Stimulated activated CD4-positive, alpha-beta T cell treated with anti-CD3 and anti-CD28 coated beads, Interleukin-15, amount 100 ng/mL, for 1 hour (primary cell): ENCODE measurements around the gene CDKN1C.

Experiments used
- DNase-seq, 2 donors: peaks; one replicate each; pipeline ENCODE4 v3.0.0-alpha.2; 2020; ENCODE audit warnings: low read depth in 1 of 2, low spot score in 1 of 2

Gene CDKN1C

DNA sequence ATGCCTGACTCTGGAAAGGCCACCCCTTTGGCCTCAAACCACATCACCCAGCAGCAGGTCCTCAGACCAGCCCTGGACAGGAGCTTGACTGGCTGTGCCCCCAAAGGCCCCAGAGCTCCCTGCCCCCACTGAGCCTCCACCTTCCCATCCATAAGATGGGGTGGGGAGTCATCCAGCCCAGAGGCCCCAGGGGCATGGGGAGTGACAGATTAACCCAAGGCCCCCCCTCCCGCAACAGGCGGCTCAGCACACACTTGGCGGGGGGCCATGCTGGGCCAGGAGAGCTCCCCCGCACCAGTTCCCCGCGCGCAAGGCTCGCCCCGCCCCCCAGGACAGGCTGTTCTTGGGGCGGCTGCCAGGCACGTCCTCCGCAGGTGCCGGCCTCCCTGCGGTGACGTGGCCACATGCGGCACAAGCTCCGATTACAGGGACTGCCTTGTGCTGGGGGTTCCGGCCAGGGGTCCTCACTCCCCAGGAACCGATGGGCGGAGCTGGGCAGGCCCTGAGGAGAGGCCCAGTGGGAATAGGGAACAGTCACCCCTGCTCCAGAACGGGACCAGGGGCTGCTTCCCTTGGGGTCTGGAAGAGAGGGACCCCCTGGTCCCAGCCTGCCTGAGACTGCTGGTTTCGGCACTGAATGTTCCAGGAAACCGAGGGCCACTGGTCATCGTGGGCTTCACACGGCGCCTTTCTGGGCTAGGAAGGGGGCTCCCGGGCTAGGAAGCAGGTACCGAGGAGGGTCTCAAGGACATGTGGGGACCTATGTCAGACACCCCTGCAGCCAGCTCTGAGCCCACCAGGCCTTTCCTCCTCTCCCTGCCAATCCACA lies 5.1 kb upstream of the CDKN1C start:
- DNase-seq, result no peak

GRCh38 chr11:2889362-2890273 lies 4.0 kb upstream of the CDKN1C start:
- DNase-seq, result no peak

DNA sequence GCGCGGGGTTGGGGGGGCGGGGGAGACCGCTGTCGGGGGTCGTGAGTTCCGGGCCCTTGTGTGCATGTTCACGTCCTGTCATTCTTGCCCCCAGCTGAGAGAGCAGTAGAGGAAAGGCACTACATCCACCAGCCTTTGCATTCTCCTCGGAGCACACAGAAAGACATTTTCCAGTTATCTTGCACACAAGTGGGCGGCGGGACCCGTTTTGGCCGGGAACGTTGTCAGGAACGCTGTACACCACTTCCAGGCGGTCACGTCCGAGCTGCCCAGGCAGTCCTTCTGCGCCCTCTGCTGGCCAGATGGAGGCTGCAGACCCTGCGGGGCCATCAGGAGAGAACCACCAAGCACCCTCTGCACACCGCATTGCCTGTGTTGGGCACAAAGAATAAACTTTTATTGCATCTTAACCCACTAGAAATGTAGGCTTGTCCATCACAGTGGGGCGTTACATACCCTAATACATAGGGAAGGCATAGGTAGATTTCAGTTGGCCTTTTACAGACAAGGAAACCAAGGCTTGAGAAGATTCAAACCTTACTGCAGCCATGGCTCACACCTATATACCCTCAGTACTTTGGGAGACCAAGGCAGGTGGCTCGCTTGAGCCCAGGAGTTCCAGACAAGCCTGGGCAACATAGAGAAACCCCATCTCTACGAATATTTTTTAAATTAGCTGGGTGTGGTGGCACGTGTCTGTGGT lies 2.8 kb upstream of the CDKN1C start:
- DNase-seq, result peak; percentile 73 to 79

- no peak for DNase-seq
Measured at GRCh38 chr11:2887515-2888195, 2.1 kb upstream of the CDKN1C start.

DNA sequence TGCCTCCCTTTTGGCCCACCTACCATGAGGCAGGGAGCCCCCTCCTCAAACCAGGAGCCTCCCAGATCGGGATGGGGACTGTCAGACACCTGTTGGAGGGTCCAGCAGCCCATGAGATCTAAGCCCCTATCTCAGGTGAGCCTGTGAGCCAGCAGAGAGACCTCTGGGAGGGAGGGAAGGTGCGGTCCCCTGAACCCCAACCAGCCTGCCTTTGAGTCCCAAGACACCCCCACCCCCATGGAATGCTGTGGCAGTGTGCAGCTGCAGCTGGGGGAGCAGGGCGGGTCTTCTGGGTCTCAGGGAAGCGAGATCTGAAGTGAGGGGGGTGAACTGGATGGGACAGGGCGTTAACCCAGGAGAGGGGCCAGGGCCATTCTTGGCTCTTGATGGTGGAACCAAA lies 1.4 kb upstream of the CDKN1C start:
- no peak for DNase-seq

GRCh38 chr11:2886191-2886894 lies 768 bp upstream of the CDKN1C start:
- DNase-seq, result no peak

- DNase-seq, result no peak
Measured at GRCh38 chr11:2885017-2885677, 428 bp downstream of the CDKN1C start.

GRCh38 chr11:2883979-2884815 lies 1.4 kb downstream of the CDKN1C start:
- DNase-seq, result no peak

DNA sequence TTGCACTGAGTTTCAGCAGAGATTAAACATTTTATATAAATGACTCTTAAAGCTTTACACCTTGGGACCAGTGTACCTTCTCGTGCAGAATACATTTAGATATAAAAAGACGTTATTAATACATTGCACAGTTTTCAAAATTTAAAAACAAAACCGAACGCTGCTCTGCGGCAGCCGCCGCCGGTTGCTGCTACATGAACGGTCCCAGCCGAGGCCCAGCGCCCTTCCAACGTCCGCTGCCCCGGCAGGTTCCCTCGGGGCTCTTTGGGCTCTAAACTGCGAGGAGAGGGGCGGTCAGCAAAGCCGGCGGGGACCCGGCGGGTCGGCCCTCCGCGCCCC lies 2.0 kb downstream of the CDKN1C start:
- no peak for DNase-seq

DNA sequence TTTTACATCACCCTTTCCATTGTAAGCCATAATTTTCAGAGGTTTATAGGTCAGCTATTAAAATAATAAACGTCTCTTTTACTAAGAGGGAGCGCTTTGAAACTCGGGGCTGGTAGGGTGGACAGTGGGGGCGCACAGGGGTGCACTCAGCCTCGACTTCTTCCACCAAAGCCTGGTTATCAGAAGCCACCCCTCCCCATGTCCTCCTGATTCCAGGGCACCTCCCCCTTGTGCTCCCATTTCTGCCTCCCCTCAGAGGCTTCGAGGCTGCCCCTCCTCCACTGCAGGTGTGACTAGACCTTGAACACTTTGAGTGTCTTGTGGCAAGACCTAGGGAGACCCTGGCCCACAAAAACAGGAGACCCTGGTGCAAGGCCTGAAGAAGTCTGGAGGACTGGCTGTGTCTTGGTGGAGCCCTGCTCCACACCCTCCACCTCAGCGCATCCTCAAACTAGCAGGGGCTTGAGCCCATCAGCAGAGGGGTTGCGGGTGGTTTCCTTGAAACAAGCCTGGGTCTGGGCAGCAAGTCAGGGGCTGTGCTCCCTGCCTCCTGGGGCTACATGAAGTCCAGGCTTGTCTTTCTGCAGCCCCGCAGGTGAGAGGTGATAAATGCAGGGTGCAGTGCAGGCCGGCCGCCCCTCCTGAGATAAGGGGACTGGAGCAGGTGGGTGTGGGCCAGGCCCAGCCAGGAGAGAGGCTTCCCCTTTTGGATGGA lies 3.0 kb downstream of the CDKN1C start:
- DNase-seq, result no peak

DNA sequence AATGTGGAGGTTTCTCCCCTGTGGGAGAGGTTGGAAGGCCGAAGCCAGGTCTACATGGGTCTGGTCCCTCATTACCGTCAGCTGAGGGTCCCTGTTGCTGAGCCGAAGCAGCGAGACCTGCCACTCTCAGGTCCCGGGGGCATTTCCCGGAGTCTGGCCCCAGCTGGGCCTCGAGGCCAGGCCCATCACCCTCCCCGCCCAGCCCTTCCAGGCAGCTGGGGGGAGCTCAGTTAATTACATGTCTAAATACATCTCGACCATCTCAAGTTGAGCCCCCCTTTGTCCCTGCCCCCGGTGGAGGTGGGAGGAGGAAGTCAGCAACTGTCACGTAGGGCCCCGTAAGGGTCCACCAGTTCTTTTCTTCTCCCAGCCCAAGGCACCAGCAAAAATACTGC lies 3.6 kb downstream of the CDKN1C start:
- no peak for DNase-seq

DNA sequence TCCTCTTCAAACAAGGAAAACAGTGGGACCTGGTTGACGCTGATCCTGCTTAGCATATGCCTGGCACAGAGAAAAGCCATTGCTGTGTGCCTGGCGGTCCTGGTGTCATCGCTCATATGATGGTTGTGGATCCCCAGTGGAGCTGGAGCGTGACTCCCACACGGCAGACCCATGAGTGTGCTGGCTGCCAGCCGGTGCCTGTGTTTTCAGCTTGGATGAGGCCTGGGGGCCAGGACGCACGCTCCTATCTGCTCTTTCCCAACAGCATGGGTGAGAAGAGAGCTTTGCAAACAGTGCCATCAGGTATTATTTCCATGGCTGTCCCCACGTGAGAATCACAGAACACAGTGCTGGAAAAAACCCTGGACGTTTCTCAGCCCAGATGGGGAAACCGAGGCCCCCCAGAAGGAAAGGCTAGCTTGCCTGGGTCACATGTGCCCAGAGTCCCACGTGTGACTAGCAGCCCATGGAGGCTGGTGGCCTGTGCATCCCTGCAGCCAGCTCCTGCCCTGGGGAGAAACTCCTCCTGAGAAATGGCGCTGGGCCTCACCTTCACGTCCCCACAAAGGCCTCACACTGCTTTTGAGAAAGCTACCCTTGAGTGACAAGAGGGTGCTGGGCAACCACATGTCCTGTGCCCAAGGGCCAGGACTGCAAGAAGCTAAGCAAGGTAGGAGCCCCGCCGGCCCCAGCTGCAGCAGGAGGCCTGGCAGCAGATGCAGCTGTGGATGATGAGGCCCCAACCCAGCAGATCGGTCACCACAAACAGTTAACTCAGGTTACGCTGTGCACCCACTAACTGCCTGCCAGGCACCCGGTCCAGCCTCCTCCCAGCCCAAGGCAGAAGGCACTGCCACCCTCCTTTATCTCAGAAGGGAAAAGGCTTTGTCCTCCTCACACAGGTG lies 4.2 kb downstream of the CDKN1C start:
- no peak for DNase-seq

- no peak for DNase-seq
Measured at GRCh38 chr11:2880646-2881045, 4.9 kb downstream of the CDKN1C start.

DNA sequence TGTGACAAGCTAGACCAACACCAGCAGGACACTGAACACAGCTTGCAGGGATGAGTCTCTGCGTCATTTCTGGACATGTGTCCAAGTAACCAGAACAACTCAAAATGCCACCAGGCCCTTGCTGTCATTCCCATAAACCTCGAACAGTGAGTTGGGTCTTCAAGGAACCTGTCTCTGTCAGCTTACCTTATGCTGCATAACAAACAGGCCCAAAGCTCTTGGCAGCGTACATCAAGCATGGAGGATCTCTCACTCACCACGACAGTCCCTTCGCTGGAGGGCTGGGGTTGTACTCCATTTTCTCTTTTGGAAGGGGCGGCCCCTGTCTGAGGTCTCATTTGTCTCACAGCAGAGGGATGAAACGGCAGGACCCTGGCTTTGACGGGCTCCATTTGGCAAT lies 6.8 kb downstream of the CDKN1C start:
- no peak for DNase-seq

DNA sequence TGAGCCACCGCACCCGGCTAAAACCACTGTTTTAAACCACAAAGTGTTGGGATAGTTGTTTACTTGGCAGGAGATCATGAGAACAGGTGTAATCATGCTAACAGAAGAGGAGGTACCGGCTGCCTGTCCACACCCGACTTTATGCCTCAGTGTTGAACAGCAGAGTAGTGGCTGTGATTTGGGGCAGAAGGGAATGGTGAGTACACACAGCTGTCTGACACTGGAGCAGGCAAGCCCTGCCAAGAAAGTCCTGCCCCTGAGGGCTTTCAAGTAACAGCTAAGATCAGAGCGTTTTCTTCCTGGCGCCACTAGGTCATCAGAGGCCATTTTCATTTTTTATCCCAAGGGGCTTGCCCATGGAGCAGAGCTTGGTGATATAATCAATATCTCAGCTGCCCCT lies 8.1 kb downstream of the CDKN1C start:
- no peak for DNase-seq

DNA sequence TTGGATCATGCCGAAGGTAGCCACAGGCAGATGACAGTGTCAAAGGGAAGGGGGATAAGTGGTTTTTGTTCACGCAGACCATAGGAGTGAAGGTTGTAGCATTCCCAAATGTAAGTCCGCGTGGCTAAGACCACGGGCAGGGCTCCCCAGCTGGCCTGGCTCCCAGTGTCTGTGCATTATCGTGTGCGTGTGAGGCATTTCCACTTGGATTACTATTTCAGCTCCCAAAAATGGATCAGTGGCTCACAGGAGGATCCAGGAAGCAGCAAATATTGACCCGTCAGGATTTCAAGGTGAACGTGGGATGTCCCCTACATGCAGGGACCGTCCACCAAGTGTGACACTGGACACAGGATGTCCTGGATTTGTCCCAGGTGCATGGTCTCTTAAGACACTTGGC lies 10.6 kb downstream of the CDKN1C start:
- DNase-seq, result no peak

DNA sequence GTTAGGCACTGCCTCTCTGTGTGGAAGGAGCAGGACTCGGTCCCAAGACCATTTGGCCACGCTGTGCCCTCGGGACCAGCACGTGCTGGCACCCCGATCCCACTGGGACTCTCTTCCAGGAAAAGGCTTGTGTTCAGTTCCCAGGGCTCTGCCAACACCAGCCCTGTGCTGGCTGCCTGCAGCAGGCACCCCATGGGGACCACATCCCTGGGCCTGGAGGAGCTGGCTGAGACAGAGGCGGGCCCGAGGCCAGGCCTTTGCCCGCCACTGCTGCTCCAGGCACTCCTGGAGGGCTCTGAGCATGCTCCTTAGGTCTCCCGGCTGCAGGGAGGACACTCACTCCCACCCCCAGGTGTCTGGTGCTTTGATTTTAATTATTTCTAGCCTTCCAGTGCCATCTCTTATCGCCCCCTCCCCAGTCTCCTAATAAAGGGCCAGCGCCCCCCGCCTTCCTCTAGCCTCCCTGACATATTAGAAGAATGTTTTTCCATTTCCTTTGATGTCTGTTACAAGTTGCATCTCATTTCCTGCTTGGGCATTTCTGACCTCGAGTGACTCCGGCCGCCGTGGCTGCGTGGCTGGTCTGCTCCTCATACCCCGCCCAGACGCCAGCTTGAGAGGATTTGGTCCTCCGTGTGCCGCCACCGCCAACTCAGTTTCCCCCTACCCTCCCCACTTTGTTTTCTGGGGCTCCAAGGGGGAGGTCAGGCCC lies 14.4 kb downstream of the CDKN1C start:
- DNase-seq, result no peak
